H7 (cell line): ENCODE data around the gene PEMT. TPM values are rescaled to one million over a fixed set of nuclear protein-coding genes. Genes with fewer than 3 reads are reported as not detected.
"Not testable (repeated sequence)": the region's sequence is repeated elsewhere in the genome, so short reads cannot be mapped to it uniquely, and the experiment has no call there.

ENCODE experiments used
- DNase-seq: peaks from one replicate; pipeline ENCODE4 v3.0.0; 2012
- H3K27me3 ChIP-seq: 2 replicates; pipeline ENCODE4 v1.6.0; 2011; ENCODE audit warnings: mild to moderate bottlenecking, low read length; ENCODE audit not compliant: control insufficient read depth, insufficient read depth
- H3K36me3 ChIP-seq: replicated peaks from 2 replicates; pipeline ENCODE4 v1.5.1; 2011; ENCODE audit warnings: low read length; ENCODE audit not compliant: control insufficient read depth, insufficient read depth
- H3K4me3 ChIP-seq: 2 replicates; pipeline ENCODE4 v1.5.1; 2011; ENCODE audit warnings: low read depth, mild to moderate bottlenecking, control low read depth, low read length, moderate library complexity; ENCODE audit not compliant: insufficient read depth
- total RNA-seq: library from RNA; depleted of rRNA; stranded (reverse); fragments of >200 nt; shearing (Covaris generic); gene quantifications from 2 replicates; pipeline ENCODE4 v1.2.3, GENCODE V29; 2014; rRNA removed

The PEMT gene, protein sequence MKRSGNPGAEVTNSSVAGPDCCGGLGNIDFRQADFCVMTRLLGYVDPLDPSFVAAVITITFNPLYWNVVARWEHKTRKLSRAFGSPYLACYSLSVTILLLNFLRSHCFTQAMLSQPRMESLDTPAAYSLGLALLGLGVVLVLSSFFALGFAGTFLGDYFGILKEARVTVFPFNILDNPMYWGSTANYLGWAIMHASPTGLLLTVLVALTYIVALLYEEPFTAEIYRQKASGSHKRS
- total RNA-seq, result 99.1 and 126 TPM in 2 replicates

DNA sequence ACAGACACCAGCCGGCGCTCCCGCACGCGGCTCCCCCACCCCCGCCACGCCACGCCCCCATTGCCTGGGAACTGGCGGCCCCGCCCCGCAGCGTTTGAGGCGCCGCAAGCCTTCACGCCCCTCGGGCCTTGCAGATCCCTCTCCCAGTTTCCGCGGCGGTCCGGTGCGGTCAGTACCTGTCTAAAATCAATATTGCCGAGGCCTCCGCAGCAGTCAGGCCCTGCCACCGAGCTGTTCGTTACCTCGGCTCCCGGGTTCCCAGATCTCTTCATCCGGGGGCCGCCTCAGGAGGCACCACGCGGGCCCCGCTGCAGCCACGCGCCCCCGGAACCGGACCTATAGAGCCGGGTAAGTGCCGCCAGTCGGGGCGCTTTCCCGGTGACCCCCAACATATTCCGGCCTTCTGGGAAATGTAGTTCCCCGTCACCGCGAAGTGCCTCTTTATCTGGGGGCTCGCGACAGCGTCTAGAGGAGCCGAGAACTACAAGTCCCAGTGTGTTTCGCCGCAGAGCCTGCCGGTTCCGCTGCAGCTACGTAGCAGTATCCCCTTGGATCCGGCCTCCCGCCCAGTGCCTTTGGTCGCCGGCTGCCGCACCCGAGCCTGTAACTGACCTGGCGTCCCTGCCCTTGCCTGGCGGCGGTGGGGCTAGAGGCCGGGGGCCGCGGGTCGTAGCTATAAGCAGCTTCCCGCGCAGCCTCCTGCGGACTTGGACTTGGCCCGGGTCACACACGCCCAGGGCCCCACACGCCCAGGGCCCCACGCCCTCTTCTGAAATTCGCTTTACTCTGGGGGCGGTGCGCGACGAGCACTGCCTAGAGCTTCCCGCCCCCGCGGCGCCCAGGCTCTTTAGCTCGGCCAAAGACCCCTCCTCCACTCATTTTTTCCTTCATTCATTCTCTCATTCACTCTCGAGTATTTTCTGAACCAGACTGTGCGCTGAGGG lies at the start of gene PEMT:
TSS of gene PEMT (minus strand) at position 354 of the 944 bp plus-strand sequence. CDS start at position 272, 82 bp downstream.
- H3K27me3 ChIP-seq, result no peaks in the 10 kb centered on the region
- peak; percentile 97 for DNase-seq
- H3K4me3 ChIP-seq, result peak within 1 kb of the TSS; percentile 81

DNA sequence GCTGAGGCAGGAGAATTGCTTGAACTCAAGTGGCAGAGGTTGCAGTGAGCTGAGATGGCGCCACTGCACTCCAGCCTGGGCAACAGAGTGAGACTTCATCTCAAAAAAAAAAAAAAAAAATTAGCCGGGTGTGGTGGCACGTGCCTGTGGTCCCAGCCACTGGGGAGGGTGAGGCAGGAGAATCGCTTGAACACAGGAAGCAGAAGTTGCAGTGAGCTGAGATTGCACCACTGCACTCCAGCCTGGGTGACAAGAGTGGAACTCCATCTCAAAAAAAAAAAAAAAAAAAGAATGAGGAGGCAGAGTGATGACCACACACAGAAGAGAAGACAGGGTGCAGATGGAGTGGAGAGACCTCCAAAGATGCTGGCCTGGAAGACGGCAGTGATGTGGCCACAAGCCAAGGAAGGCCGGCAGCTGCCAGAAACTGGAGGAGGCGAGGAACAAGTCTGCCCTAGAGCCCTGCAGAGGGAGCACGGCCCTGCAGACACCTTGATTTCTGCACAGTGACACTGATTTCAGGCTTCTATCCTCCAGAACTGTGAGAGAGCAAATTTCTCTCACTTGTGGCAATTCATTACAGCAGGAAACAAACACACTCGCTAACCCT lies 48.3 kb upstream of the PEMT start:
- not testable (repeated sequence) for DNase-seq, H3K4me3 ChIP-seq, H3K36me3 ChIP-seq

More for the DNA sequence above, at the start of gene PEMT:
- no peaks in the 10 kb centered on the region for H3K36me3 ChIP-seq

DNA sequence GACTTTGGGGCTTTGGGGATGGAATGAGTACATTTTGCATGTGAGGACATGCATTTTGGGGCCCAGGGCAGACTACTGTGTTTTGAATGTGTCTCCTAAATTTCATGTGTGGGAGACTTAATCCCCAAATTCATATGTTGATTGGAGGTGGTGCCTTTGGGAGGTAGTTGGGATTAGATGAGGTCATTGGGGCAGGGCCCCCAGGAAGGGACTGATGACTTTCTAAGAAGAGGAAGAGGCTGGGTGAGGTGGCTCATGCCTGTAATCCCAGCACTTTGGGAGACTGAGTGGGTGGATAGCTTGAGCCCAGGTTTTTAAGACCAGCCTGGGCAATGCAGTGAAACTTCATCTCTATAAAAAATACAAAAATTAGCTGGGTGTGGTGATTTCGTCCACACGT lies 47.0 kb upstream of the PEMT start:
- no peak for DNase-seq
- Histone ChIP-seq H3K36me3 (no peaks in the 10 kb centered on the region), H3K27me3 (no peaks in the 10 kb centered on the region), H3K4me3 (no peak overlapping the region)

More for the DNA sequence above, 48.3 kb upstream of the PEMT start:
- H3K27me3 ChIP-seq, result not testable (repeated sequence)

DNA sequence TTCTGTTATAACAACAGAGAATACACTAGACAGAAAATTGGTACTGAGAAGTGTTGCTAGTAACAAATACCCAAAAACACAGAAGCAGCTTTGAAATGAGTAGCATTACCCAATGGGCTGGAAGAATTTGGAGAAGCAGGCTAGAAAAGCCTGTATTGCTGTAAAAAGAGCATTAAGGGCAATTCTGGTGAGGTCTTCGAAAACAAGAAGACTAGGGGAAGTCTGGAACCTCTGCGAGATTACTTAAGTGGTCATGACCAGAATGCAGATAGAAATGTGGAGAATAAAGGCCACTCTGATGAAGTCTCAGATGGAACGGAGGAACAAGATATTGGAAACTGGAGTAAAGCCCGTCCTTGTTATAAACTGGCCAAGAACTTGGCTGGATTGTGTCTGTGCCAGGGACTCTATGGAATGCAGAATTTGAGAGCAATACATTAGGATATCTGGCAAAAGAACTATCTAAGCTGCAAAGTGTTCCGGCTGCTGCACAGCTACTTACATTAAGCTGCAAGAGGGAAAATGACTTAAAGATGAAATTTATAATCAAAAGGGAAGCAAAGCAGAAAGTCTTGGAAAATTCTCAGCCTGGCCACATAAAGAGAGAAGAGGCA lies 44.9 kb upstream of the PEMT start:
- Histone ChIP-seq H3K27me3 (no peaks in the 10 kb centered on the region), H3K4me3 (no peak overlapping the region), H3K36me3 (no peaks in the 10 kb centered on the region)
- DNase-seq, result no peak

DNA sequence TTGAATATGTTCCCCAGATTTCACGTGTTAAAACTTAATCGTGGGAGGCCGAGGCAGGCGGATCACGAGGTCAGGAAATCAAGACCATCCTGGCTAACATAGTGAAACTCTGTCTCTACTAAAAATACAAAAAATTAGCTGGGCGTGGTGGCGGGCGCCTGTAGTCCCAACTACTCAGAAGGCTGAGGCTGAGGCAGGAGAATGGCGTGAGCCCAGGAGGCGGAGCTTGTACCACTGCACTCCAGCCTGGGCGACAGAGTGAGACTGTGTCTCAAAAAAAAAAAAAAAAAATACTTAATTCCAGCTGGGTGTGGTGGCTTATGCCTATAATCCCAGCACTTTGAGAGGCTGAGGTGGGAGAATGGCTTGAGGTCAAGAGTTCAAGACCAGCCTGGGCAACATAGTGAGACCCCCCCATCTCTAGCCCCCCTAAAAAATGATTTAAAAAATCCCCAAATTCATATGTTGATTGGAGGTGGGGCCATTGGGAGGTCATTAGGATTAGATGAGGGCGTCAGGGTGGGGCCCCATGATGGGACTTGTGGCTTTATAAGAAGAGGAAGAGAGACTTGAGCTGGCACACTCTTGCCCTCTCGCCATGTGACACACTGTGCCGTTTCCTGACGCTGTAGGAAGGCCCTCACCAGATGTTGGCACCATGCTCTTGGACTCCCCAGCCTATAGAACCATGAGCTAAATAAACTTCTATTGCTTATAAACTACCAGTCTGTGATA lies 44.2 kb upstream of the PEMT start:
- DNase-seq, H3K36me3 ChIP-seq, H3K4me3 ChIP-seq, H3K27me3 ChIP-seq: not testable (repeated sequence)

DNA sequence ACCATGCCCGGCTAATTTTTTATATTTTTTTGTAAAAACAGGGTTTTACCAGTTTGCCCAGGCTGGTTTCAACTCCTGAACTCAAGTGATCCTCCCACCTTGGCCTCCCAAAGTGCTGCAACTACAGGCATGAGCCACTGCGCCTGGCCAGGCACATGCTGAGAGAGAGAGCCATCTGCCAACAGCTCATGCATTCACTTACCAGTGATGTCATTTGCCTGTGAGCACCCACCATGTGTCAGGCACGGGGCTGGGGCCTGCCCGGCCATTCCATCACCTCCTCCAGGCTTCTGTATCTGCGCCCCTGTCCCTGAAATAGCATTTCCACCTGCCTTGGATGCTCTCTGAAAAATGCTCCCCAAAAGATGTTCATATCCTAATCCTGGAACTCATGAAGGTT lies 43.6 kb upstream of the PEMT start:
- no peak for DNase-seq

DNA sequence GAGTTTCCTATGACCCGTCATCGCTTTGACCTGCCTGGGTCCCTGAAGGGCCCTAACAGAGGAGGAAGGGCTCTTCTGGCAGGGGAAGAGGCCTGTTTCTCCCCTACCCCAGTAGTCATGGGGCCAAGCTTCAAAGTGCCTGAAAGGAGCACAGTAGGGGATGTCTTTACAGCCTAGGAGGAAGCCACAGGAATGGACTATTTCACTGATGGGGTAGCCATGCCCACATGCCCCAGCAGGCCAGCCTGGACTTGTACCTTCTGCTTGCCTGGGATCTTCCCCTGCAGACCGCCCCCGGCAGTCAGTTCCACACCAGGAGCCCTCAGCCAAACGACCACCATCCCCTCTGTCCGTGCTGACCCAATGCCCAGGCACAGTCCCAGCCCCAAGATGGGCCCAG lies 41.8 kb upstream of the PEMT start:
- H3K36me3 ChIP-seq, result no peaks in the 10 kb centered on the region
- no peak overlapping the region for H3K4me3 ChIP-seq
- no peaks in the 10 kb centered on the region for H3K27me3 ChIP-seq
- no peak for DNase-seq

More for the DNA sequence above, 43.6 kb upstream of the PEMT start:
- no peaks in the 10 kb centered on the region for H3K27me3 ChIP-seq
- no peak overlapping the region for H3K4me3 ChIP-seq
- no peaks in the 10 kb centered on the region for H3K36me3 ChIP-seq

DNA sequence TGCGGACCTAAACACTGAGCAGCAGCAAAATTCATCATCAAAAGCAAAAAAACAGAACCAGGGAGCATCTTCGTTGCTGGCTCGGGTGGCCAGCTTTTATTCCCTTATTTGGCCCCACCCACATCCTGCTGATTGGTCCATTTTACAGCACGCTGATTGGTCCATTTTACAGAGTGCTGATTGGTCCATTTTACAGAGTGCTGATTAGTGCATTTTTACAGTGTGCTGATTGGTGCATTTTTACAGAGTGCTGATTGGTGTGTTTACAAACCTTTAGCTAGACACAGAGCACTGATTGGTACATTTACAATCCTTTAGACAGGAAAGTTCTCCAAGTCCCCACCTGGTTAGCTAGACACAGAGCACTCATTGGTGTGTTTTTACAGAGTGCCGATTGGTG lies 41.2 kb upstream of the PEMT start:
- not testable (repeated sequence) for H3K36me3 ChIP-seq, H3K4me3 ChIP-seq, DNase-seq, H3K27me3 ChIP-seq

DNA sequence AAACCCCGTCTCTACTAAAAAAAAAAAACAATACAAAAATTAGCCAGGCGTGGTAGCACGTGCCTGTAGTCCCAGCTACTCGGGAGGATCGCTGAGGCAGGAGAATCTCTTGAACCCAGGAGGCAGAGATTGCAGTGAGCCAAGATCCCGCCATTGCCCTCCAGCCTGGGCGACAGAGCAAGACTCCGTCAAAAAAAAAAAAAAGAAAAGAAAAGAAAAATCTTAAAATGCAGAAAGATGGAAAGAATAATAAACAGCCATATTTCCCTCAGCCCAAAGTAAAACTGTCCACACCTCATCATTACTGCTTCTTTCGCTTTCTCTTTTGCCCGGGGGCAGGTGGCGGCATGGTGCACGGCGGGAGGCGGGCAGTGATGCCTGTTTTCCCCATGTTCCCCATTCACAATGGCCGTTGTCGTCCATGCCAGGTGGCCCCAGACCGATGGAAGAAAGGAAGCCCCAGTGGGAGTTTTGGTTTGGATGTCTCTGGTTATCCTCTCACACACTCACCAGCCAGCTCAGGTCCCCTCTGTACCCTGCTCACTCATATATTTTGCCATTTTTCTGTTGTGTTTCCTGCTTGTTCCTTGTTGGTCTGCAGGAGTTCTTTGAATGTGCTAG lies 37.0 kb upstream of the PEMT start:
- no peaks in the 10 kb centered on the region for H3K36me3 ChIP-seq
- H3K27me3 ChIP-seq, result no peaks in the 10 kb centered on the region
- H3K4me3 ChIP-seq, result no peak overlapping the region
- DNase-seq, result peak; percentile 41

DNA sequence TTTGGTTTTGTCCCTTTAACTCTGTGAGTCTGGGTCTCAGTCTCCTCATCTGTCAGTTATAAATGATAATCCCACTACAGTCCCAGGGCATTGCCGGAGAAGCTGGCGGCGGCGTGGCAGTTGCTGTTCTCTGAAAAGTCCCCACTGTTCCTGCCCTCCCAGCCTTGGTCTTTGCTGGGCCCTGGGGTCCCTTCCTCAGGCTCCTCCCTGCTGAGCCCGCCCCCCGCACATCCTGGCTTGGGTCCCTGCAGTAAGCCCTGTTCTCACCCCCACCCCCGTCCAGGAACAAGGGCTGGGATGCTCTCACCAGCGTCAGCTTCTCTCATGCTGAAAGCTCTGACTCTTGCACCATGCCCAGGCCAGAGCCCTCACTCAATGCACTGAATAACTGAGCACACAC lies 35.3 kb upstream of the PEMT start:
- H3K36me3 ChIP-seq, result no peaks in the 10 kb centered on the region
- H3K27me3 ChIP-seq, result no peaks in the 10 kb centered on the region
- H3K4me3 ChIP-seq, result no peak overlapping the region
- peak; percentile 65 for DNase-seq

DNA sequence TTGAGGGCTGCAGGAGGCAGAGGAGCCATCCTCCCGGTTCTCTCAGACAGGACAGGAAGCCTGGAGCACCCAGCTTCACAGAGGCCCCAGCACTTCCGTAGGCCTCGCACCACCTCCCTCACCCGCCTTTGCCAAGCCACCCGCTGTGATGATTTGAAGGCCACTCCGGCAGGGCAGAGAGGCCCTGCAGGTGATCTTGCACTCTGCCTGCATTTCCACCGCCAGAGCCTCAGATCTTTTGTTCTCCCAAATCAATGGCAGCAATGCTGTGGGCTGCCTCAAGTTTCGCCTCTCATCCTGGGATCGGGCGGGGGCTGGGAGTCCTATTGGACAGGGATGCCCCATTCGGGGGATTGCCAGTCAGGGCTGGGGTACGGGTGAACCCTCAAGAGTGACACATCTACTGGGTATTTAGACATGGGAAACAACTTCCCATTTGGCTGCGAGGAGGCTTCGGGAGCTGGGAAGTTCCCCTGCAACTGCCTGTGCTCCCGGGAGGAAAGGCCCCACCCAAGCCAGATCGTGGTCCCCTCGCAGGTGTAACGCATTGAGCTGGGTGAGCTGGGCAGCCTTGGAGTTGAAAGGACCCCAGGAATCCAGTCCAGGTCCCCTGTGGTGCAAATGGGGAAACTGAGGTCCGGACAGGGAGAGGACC lies 34.8 kb upstream of the PEMT start:
- no peak overlapping the region for H3K4me3 ChIP-seq
- no peaks in the 10 kb centered on the region for H3K36me3 ChIP-seq
- H3K27me3 ChIP-seq, result no peaks in the 10 kb centered on the region
- DNase-seq, result peak; percentile 88

DNA sequence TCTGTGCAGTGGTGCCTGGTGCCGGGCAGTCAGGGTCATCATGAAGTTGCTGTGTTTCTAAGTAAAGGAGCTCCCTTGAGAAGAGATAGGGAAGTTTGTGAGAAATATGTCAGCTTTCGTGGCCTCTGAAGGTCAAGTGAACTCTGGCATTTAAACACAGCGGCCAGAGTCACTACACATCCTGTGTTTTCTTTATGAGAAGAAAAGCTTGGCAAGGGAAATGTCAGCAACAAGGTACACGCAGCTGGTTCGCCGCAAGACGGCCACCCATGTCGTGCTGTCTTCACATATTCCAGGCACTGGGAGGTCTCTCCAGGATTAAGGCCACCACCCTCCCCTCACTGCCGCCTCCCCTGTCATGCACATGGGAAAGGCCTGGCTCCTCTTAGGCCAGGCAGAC lies 33.2 kb upstream of the PEMT start:
- H3K36me3 ChIP-seq, result no peaks in the 10 kb centered on the region
- DNase-seq, result no peak
- no peak overlapping the region for H3K4me3 ChIP-seq
- H3K27me3 ChIP-seq, result no peaks in the 10 kb centered on the region

DNA sequence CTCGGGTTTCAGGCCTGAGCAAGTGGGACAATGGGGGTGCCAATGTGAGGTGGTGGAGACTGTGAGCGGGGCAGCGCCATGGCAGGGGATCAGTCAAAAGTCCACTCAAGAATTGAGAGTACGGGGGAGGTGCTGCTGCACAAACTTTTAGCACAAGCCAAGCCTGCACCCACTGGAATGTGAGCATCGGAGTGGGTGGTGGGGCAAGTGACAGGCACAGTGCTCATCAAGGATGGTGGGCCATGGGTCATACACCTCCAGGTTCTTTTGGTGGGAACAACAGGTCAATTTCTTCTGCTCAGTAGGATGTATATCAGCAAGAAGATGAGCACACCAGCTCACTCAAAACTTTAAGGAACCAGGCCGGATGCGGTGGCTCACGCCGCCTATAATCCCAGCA lies 32.4 kb upstream of the PEMT start:
- Histone ChIP-seq H3K36me3 (no peaks in the 10 kb centered on the region), H3K4me3 (no peak overlapping the region), H3K27me3 (no peaks in the 10 kb centered on the region)
- no peak for DNase-seq
